Upper lobe of left lung (tissue), 6 donors: ENCODE results near the gene SPATA31D4. TPM values are rescaled to one million over a fixed set of nuclear protein-coding genes. Genes with fewer than 3 reads are reported as not detected.

Experiments
- ATAC-seq, 2 donors: fragments of 200-7000 bp; cut with Tn5 transposase; one replicate each; pipeline ENCODE4 v1.9.1; 2022; ENCODE audit warnings: mild to moderate bottlenecking in 2 of 2, moderate library complexity in 2 of 2; ENCODE audit not compliant: low FRiP score in 2 of 2
- DNase-seq, 2 donors: peaks; one replicate each; pipeline ENCODE4 v3.0.0-alpha.2; 2019 to 2020
- H3K27ac ChIP-seq, 4 donors: fragments of 200-600 bp; sonication (generic); one replicate each; pipeline ENCODE4 v1.5.1; 2016 to 2019
- H3K27me3 ChIP-seq, 4 donors: fragments of 200-600 bp; sonication (generic); one replicate each; pipeline ENCODE4 v1.5.1; 2017 to 2019
- H3K36me3 ChIP-seq, 4 donors: fragments of 200-600 bp; sonication (generic); one replicate each; pipeline ENCODE4 v1.5.1; 2016 to 2019
- H3K4me1 ChIP-seq, 4 donors: fragments of 200-600 bp; sonication (generic); one replicate each; pipeline ENCODE4 v1.5.1; 2018 to 2019
- H3K4me3 ChIP-seq, 4 donors: fragments of 200-600 bp; sonication (generic); one replicate each; pipeline ENCODE4 v1.5.1; 2017 to 2019; ENCODE audit warnings: mild to moderate bottlenecking in 2 of 4, moderate library complexity in 1 of 4
- H3K9me3 ChIP-seq, 4 donors: fragments of 200-600 bp; sonication (generic); one replicate each; pipeline ENCODE4 v1.5.1; 2018 to 2019
- EP300 ChIP-seq, 4 donors: sonication (generic); formaldehyde crosslinking; IDR thresholded peaks; one replicate each; pipeline ENCODE4 v1.5.1; 2017; ENCODE audit warnings: antibody characterized with exemption in 4 of 4, control low read depth in 2 of 4
- POLR2A ChIP-seq, 4 donors: fragments of 450-650 bp; IDR thresholded peaks; one replicate each; pipeline ENCODE4 v1.5.1; 2016 to 2017; ENCODE audit warnings: antibody characterized with exemption in 4 of 4, mild to moderate bottlenecking in 2 of 4
- POLR2AphosphoS5 ChIP-seq, 2 donors: sonication (generic); formaldehyde crosslinking; IDR thresholded peaks; one replicate each; pipeline ENCODE4 v1.5.1; 2017; ENCODE audit warnings: antibody characterized with exemption in 2 of 2
- WGBS, 2 donors: methylation state at CpG; one replicate each; pipeline ENCODE4 v1.1.5; 2017 to 2018; 5-methylcytosine and 5-hydroxymethylcytosine counted together
- total RNA-seq, 6 donors: library from RNA; depleted of rRNA in 4 of 6; stranded (reverse); fragments of >200 nt in 4 of 6; gene quantifications; one replicate each; pipeline versions ENCODE4 v1.1.0 to v1.2.1, GENCODE V29; 2016 to 2021
- TF ChIP-seq, protein P1 (sequence below), 6 experiments: fragments of 450-650 bp in 4 of 6; fragments of 200-600 bp in 2 of 6; sonication (generic) in 2 of 6; IDR thresholded peaks; one replicate each; pipeline ENCODE4 v1.5.1; 2016 to 2019; ENCODE audit warnings: antibody characterized with exemption in 6 of 6
- donor health status: DM: no; HTN: no; CAD: no; lungs with moderate emphysema.
- donor health status: DM: no; HTN: yes; CAD: no; lungs with severe emphysema.

The SPATA31D4 gene
- total RNA-seq, 6 donors from 2014 or later, result not detected

DNA sequence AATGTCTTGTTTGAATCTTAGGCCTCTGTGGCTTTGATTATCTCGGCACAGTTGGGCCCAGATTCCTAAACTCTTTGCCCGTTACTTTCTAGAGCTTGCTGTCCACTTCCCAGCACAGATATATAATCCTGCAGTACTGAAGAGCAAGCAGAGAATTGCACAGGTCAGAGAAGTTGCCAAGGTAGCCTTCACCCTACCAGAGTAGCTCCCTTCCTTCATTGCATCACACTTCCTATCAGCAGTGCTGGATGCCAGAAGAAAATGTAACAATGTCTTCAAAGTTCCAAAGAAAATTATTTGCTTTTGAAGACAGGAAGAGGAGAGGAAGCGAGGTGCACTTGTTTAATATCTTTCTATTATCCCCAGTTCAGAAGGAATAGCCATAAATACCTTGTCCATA is 38.1 kb upstream of the SPATA31D4 start:
- TF ChIP-seq POLR2A (IDR thresholded peaks at IDR 0.05), result no peak
- no peak for TF ChIP-seq EP300 (IDR thresholded peaks at IDR 0.05)
- no peak for TF ChIP-seq POLR2AphosphoS5 (IDR thresholded peaks at IDR 0.05)
- TF ChIP-seq, protein P1, sequence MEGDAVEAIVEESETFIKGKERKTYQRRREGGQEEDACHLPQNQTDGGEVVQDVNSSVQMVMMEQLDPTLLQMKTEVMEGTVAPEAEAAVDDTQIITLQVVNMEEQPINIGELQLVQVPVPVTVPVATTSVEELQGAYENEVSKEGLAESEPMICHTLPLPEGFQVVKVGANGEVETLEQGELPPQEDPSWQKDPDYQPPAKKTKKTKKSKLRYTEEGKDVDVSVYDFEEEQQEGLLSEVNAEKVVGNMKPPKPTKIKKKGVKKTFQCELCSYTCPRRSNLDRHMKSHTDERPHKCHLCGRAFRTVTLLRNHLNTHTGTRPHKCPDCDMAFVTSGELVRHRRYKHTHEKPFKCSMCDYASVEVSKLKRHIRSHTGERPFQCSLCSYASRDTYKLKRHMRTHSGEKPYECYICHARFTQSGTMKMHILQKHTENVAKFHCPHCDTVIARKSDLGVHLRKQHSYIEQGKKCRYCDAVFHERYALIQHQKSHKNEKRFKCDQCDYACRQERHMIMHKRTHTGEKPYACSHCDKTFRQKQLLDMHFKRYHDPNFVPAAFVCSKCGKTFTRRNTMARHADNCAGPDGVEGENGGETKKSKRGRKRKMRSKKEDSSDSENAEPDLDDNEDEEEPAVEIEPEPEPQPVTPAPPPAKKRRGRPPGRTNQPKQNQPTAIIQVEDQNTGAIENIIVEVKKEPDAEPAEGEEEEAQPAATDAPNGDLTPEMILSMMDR (IDR thresholded peaks at IDR 0.05), result no peak
- Histone ChIP-seq H3K27ac (no peak overlapping the region), H3K4me3 (no peak overlapping the region), H3K9me3 (no peaks in the 10 kb centered on the region), H3K4me1 (no peaks in the 10 kb centered on the region), H3K36me3 (no peaks in the 10 kb centered on the region), H3K27me3 (no peaks in the 10 kb centered on the region)
- DNase-seq (no peak), ATAC-seq (no peak)
- 84 to 92% methylated on average over 3 of the region's 3 CpGs for WGBS, 2 donors

DNA sequence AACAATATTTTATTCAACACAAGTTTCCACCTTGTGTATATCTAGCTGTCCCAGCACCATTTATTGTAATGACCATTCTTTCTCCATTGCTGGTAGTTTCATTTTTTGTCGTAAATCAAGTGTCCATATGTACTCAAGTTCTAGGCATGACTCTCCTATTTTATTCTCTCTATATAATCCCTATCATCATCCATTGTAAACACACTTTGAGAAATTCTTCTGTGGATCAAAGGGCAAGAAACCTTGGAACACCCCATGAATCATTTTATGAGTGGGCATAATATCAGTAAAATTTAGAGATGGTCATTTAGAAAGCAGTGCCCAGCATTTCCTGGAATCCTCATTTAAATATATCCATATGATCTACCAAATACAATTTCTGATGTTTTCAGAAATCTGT is 35.8 kb upstream of the SPATA31D4 start:
- DNase-seq (no peak), ATAC-seq (no peak)
- no peak for TF ChIP-seq POLR2A (IDR thresholded peaks at IDR 0.05)
- TF ChIP-seq EP300 (IDR thresholded peaks at IDR 0.05), result no peak
- TF ChIP-seq, protein P1 (IDR thresholded peaks at IDR 0.05), result no peak
- no peak for TF ChIP-seq POLR2AphosphoS5 (IDR thresholded peaks at IDR 0.05)
- no peaks in the 10 kb centered on the region for H3K36me3 ChIP-seq
- H3K4me3 ChIP-seq, result no peak overlapping the region
- no peak overlapping the region for H3K27ac ChIP-seq
- WGBS, 2 donors, result 91 to 100% methylated on average over 1 of the region's 1 CpG
- H3K27me3 ChIP-seq, result no peaks in the 10 kb centered on the region
- no peaks in the 10 kb centered on the region for H3K9me3 ChIP-seq
- H3K4me1 ChIP-seq, result no peaks in the 10 kb centered on the region

DNA sequence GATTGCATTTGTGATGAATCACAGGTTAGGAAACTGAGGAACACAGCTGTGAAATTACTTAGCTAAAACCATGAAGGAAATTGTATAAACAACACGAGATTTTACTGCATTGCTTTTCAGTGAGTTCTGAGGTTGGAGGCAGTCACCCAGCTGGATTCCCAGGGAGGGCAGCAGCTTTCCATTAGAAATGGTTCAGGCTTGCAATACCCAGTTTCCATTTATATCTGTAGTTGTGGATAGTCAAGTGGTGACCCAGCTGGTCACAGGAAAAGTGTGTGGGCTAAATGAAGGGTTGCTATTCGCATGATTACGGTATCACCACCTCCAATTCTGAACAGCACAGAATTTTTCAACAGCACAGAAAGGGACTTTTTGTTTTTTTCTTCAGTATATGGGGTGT is 34.3 kb upstream of the SPATA31D4 start:
- ATAC-seq, result no peak
- Histone ChIP-seq H3K9me3 (no peaks in the 10 kb centered on the region), H3K4me1 (no peaks in the 10 kb centered on the region), H3K27ac (no peak overlapping the region), H3K36me3 (no peaks in the 10 kb centered on the region), H3K4me3 (no peak overlapping the region), H3K27me3 (no peaks in the 10 kb centered on the region)
- no peak for TF ChIP-seq POLR2AphosphoS5 (IDR thresholded peaks at IDR 0.05)
- no peak for TF ChIP-seq EP300 (IDR thresholded peaks at IDR 0.05)
- TF ChIP-seq POLR2A (IDR thresholded peaks at IDR 0.05), result no peak
- TF ChIP-seq, protein P1 (IDR thresholded peaks at IDR 0.05), result no peak
- WGBS, 2 donors, result 90 to 93% methylated on average over 3 of the region's 3 CpGs
- no peak for DNase-seq

DNA sequence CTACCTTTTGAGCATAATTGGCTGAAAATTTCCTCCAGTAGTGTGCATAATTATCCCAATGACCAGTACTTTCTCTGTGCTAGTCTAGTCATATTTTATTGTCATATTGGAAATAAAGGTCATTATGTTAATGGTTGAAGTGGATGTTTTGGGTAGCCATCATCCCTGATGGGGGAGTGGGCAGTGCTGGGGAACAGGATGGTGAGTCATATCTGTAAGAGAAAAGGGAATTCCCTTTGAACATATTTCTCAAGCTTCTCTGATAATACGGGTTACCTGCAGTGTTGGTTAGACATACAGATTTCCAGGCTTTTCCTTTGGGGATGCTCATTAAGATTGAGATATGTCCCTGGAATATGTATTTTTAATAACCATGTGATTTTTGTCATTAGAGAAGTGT is 33.3 kb upstream of the SPATA31D4 start:
- H3K36me3 ChIP-seq, result no peaks in the 10 kb centered on the region
- no peaks in the 10 kb centered on the region for H3K27me3 ChIP-seq
- 86 to 88% methylated on average over 1 of the region's 1 CpG for WGBS, 2 donors
- no peak overlapping the region for H3K27ac ChIP-seq
- no peak overlapping the region for H3K4me3 ChIP-seq
- DNase-seq, result no peak
- no peaks in the 10 kb centered on the region for H3K9me3 ChIP-seq
- TF ChIP-seq POLR2AphosphoS5 (IDR thresholded peaks at IDR 0.05) (no peak), EP300 (IDR thresholded peaks at IDR 0.05) (no peak), POLR2A (IDR thresholded peaks at IDR 0.05) (no peak)
- TF ChIP-seq, protein P1 (IDR thresholded peaks at IDR 0.05), result no peak
- no peak for ATAC-seq
- H3K4me1 ChIP-seq, result no peaks in the 10 kb centered on the region

DNA sequence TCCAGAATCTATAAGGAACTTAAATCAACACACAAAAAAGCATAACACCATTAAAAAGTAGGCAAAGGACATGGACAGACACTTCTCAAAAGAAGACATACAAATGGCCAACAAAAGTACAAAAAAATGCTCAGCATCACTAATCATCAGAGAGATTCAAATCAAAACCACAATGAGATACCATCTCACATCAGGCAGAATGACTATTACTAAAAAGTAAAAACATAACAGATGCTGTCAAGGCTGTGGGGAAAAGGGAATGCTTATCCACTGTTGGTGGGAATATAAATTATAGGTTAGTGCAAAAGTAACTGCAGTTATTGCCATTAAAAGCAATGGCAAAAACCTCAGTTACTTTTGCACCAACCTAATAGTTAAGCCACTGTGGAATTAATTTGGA is 32.2 kb upstream of the SPATA31D4 start:
- Histone ChIP-seq H3K36me3 (no peaks in the 10 kb centered on the region), H3K27ac (no peak overlapping the region), H3K4me1 (no peaks in the 10 kb centered on the region), H3K9me3 (no peaks in the 10 kb centered on the region), H3K27me3 (no peaks in the 10 kb centered on the region), H3K4me3 (no peak overlapping the region)
- ATAC-seq, result no peak
- TF ChIP-seq POLR2AphosphoS5 (IDR thresholded peaks at IDR 0.05) (no peak), POLR2A (IDR thresholded peaks at IDR 0.05) (no peak), EP300 (IDR thresholded peaks at IDR 0.05) (no peak)
- TF ChIP-seq, protein P1 (IDR thresholded peaks at IDR 0.05), result no peak
- no peak for DNase-seq
